GM19193 (cell line): ENCODE results near the gene TJP2.

Experiments
- POLR2A ChIP-seq: IDR thresholded peaks from 4 replicates; pipeline ENCODE4 v1.6.1; 2011; ENCODE audit not compliant: insufficient read depth, insufficient read length; ENCODE audit errors: extremely low read depth

Gene TJP2

GRCh38 chr9:69199769-69200470 lies 25.8 kb downstream of the TJP2 start:
- TF ChIP-seq POLR2A, result no peak

DNA sequence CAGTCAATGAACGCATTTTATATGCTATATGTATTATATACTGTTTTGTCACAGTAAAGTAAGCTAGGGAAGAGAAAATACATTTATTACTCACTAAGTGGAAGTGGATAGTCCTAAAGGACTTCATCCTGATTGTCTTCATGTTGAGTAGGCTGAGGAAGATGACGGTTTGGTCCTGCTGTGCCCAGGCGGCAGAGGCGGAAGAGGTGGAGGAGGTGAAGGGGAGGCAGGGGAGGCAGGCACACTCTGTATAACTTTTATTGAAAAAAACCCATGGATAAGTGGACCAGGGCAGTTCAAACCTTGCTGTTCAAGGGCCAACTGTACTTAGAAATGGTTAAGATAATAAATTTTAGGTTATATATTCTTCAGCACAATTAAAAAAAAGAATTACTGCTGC lies 28.5 kb downstream of the TJP2 start:
- no peak for TF ChIP-seq POLR2A

DNA sequence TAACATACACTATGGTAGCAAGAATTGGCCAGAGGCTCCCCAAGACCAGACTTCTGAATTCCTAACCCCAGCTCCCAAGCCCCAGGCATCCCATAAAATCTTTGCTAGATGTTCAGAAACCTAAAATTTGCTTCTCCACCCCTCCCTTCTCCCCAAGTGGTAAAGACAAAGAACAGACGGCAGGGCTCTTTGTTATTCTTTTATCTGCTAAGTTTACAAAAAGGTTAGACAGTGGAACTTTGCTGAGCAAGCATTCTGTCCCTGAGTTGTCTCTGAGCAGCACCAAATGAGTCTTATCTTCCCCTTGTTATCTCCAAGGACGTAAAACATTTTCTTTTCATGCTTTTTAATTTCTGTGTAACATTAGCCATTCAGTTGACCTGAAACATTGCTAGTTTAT lies 30.2 kb downstream of the TJP2 start:
- TF ChIP-seq POLR2A, result no peak

DNA sequence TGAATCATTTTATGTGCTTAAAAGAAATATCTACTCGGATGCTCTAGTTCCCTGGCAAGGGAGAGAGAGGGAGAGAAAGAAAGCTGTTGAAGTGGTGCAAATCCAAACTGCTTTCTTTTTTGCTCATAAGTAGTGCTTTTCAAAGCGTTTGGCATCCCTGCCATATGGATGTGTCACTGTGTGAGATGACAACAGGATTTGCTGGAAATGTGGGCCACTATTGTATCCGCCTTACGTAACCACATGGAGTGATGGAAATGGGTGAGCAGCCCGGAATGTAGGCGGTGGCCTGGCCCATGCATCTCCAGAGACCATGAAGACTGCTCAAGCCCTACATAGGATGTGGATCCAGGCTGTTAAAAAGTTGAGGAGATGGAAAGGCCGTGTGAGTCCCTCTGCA lies 30.8 kb downstream of the TJP2 start:
- no peak for TF ChIP-seq POLR2A

DNA sequence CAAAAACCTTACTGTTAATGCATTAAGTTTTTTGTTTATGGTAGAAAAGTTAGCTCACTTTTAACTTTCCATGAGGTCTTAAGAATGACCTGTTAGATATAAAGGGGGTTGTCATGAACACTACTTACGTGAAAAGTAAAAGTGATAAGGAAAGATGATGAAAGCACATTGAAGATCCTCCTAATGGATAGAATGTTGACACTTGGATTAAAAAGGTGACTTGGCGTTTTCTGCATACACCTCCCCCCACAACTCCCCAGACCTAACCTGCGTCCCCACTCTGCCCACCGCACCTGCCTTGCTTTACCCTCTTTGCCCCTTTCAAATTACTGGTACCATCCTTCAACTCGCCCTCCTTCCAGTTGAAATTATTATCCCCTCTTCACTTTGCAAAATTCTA lies 32.0 kb downstream of the TJP2 start:
- TF ChIP-seq POLR2A, result no peak

GRCh38 chr9:69207503-69207902 lies 33.4 kb downstream of the TJP2 start:
- TF ChIP-seq POLR2A, result no peak

GRCh38 chr9:69211424-69212036 lies 37.5 kb downstream of the TJP2 start:
- TF ChIP-seq POLR2A, result no peak

DNA sequence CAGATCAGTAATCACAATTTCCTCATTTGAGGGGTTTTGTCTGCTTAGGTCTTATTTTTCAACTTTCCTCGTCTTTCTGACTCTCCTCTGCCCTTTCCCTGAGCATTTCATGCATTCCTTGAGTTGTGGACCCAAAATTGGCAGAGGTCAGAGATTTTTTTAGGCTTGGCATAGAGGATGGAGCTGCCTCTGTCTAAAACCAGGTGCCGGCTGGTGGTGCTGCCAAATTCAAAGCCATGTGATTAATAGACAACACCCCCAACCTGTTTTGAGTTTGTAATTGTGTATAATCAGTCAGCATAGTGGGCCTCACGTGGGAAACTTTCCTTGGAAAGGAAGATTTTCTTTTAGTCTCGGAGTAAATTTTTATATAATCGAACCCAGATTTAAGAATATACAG lies 39.6 kb downstream of the TJP2 start:
- TF ChIP-seq POLR2A, result no peak

GRCh38 chr9:69214939-69215338 lies 40.9 kb downstream of the TJP2 start:
- TF ChIP-seq POLR2A, result no peak

DNA sequence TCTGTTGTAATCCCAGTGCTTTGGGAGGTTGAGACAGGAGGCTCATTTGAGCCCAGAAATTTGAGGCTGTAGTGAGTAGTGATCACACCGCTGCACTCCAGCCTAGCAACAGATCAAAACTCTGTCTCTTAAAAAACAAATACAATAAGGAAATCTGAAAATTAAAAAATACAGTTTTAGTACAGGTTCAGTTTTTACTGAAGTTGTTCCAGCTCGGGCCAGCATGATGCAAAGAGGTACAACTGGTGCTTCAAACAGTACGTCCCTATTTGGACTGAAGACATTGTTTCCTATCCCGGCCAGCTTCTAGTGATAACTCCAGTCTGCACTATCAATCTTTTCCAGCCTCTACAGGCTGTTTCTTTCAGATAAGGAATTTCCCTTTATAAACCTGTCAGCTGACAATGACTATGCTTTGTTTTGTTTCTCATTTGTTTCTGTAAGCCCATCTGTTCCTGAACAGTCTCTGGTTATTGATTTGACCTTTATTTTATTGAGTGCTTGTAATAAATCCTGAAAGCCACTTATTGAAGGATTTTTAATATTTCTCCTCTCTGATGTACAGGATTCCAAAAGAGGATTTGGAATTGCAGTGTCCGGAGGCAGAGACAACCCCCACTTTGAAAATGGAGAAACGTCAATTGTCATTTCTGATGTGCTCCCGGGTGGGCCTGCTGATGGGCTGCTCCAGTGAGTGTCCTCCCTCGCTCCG lies 41.9 kb downstream of the TJP2 start:
- TF ChIP-seq POLR2A, result no peak

GRCh38 chr9:69218166-69218565 lies 44.1 kb downstream of the TJP2 start:
- no peak for TF ChIP-seq POLR2A

GRCh38 chr9:69221036-69221435 lies 47.0 kb downstream of the TJP2 start:
- no peak for TF ChIP-seq POLR2A

DNA sequence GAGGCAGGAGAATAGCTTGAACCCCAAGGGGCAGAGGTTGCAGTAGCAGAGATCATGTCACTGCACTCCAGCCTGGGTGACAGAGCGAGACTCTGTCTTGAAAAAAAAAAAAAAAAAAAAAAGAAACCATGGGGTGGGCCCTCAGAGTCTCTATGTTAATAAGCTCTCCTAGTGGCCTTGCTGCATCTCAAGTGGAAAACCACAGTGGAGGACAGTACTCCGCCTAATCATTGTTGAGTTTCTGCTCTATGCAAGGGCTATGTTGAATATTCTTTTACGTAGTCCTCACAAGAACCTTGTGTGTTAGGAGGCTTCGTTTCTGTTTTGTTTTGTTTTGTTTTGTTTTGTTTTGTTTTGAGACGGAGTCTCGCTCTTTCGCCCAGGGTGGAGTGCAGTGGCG lies 48.9 kb downstream of the TJP2 start:
- TF ChIP-seq POLR2A, result no peak

- no peak for TF ChIP-seq POLR2A
Measured at GRCh38 chr9:69223605-69224004, 49.5 kb downstream of the TJP2 start.

GRCh38 chr9:69229367-69229766 lies 55.3 kb downstream of the TJP2 start:
- no peak for TF ChIP-seq POLR2A

DNA sequence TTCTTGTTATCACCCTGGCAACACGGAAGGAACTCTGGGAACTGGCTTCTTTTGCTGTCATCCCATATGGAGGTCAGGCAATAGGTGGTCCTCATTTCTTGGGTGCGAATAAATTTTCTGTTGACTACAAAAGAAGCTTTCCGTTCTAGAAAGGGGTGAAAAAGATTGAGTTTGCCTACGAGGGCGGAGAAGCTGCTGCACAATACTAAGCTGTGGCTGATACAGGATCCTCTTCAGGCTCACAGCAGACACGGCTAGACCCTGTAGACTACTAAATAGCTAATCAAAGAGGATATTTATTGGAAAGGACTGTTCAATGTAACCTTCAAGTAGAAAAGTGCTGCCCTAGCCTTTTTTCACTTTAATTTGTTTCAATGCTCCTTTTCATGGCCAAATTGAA lies 58.1 kb downstream of the TJP2 start:
- no peak for TF ChIP-seq POLR2A
